Measurements from ENCODE around the gene CERS4.

The CERS4 gene

GRCh38 chr19:8308891-8309291 lies 99.7 kb downstream of the CERS4 start:
- Histone ChIP-seq H3K36me3 (replicated peaks; ENCODE audit: low read depth, low read length) (peaks cover 43% of the 10 kb centered on the region), H3K27me3 (ENCODE audit: low read depth, low read length) (no peaks in the 10 kb centered on the region), H3K9ac (ENCODE audit: low read length) (no peak overlapping the region), H3K9me3 (ENCODE audit: insufficient read depth, low read length) (no peaks in the 10 kb centered on the region), H3K4me1 (ENCODE audit: low read length) (peaks cover 17% of the 10 kb centered on the region), H4K20me1 (ENCODE audit: insufficient read depth, low read length) (no peaks in the 10 kb centered on the region), H3K4me2 (ENCODE audit: low read length) (peak overlapping the region; percentile 81), H3K27ac (ENCODE audit: low read length) (no peak overlapping the region), H3K79me2 (ENCODE audit: low read length) (peaks cover 36% of the 10 kb centered on the region), H2AFZ (ENCODE audit: low read depth, low read length) (no peak overlapping the region), H3K4me3 (ENCODE audit: low read length) (peak overlapping the region; percentile 82)
- TF ChIP-seq EZH2phosphoT487 (IDR thresholded peaks at IDR 0.05; ENCODE audit: low read depth) (no peak), CTCF (IDR thresholded peaks at IDR 0.05; ENCODE audit: low read depth, low read length) (no peak)

DNA sequence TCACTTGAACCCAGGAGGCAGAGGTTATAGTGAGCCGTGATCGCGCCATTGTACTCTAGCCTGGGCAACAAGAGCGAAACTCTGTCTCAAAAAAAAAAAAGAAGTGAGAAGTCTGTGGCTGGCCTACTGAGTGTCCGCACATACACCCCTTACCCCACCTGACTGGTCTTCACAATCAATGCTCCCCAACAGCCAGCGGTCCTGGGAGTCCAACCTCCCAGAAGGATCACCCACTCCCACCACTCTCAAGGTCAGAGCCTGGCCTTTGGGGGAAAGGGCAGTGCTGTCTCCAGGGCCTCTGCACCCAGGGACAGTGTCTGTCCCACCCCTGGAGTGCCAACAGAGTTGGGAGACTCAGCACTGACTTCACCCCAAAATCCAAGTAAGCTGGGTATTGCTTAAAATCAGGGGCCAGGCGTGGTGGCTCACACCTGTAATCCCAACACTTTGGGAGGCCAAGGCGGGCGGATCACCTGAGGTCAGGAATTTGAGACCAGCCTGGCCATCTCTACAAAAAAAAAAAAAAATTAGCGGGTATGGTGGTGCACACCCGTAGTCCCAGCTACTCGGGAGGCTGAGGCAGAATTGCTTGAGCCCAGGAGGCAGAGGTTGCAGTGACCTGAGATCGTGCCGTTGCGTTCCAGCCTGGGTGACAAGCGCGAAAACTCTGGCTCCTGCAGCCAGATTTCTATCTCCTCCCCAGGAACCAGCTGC lies 101.3 kb downstream of the CERS4 start:
- no peak overlapping the region for H2AFZ ChIP-seq (ENCODE audit: low read depth, low read length)
- H3K27ac ChIP-seq (ENCODE audit: low read length) = no peak overlapping the region
- H3K36me3 ChIP-seq (replicated peaks; ENCODE audit: low read depth, low read length) = peaks cover 34% of the 10 kb centered on the region
- H3K9me3 ChIP-seq (ENCODE audit: insufficient read depth, low read length) = no peaks in the 10 kb centered on the region
- H3K9ac ChIP-seq (ENCODE audit: low read length) = no peak overlapping the region
- H3K4me2 ChIP-seq (ENCODE audit: low read length) = no peak overlapping the region
- H3K79me2 ChIP-seq (ENCODE audit: low read length) = peaks cover 27% of the 10 kb centered on the region
- TF ChIP-seq EZH2phosphoT487 (IDR thresholded peaks at IDR 0.05; ENCODE audit: low read depth) = no peak
- H3K4me1 ChIP-seq (ENCODE audit: low read length) = peaks cover 17% of the 10 kb centered on the region
- no peaks in the 10 kb centered on the region for H4K20me1 ChIP-seq (ENCODE audit: insufficient read depth, low read length)
- no peaks in the 10 kb centered on the region for H3K27me3 ChIP-seq (ENCODE audit: low read depth, low read length)
- H3K4me3 ChIP-seq (ENCODE audit: low read length) = no peak overlapping the region

GRCh38 chr19:8311461-8312260 lies 102.5 kb downstream of the CERS4 start:
- Histone ChIP-seq H2AFZ (ENCODE audit: low read depth, low read length) (no peak overlapping the region), H3K4me1 (ENCODE audit: low read length) (peaks cover 14% of the 10 kb centered on the region), H3K4me3 (ENCODE audit: low read length) (no peak overlapping the region), H3K4me2 (ENCODE audit: low read length) (no peak overlapping the region), H3K9me3 (ENCODE audit: insufficient read depth, low read length) (no peaks in the 10 kb centered on the region), H3K27ac (ENCODE audit: low read length) (no peak overlapping the region), H4K20me1 (ENCODE audit: insufficient read depth, low read length) (no peaks in the 10 kb centered on the region), H3K36me3 (replicated peaks; ENCODE audit: low read depth, low read length) (peaks cover 35% of the 10 kb centered on the region), H3K79me2 (ENCODE audit: low read length) (peaks cover 15% of the 10 kb centered on the region), H3K9ac (ENCODE audit: low read length) (no peak overlapping the region), H3K27me3 (ENCODE audit: low read depth, low read length) (no peaks in the 10 kb centered on the region)
- TF ChIP-seq EZH2phosphoT487 (IDR thresholded peaks at IDR 0.05; ENCODE audit: low read depth) = no peak
- no peak for TF ChIP-seq CTCF (IDR thresholded peaks at IDR 0.05; ENCODE audit: low read depth, low read length)
